Neural cell (in vitro differentiated cells): ENCODE data around the gene MAGEF1.

Experiments
- CTCF ChIP-seq: fragments of 450-650 bp; IDR thresholded peaks from 2 replicates; pipeline ENCODE4 v1.5.1; 2014; ENCODE audit warnings: antibody characterized with exemption, mild to moderate bottlenecking, moderate library complexity; ENCODE audit not compliant: poor library complexity, severe bottlenecking
- EZH2 ChIP-seq: fragments of 200-600, 300-800 bp; shearing (Covaris generic), sonication (generic); IDR thresholded peaks from 2 replicates; pipeline ENCODE4 v1.6.1; 2014; ENCODE audit warnings: antibody characterized with exemption, low read length, borderline replicate concordance, mild to moderate bottlenecking; ENCODE audit not compliant: insufficient read depth, poor library complexity, severe bottlenecking
- POLR2AphosphoS5 ChIP-seq: IDR thresholded peaks from 2 replicates; pipeline ENCODE4 v1.6.1; 2012

- TF ChIP-seq CTCF: no peak
- no peak for TF ChIP-seq POLR2AphosphoS5
- no peak for TF ChIP-seq EZH2
These were observed 45.3 kb upstream of the MAGEF1 start for GRCh38 chr3:184757022-184757651.
